Colon (tissue), 2 donors: ENCODE data around the gene POU3F1.

Experiments
- FAIRE-seq: peaks from 2 replicates; lab custom pipeline; 2012; peaks lifted over from hg19 to GRCh38; lab: Jason Lieb, UNC
- donor health status: control.
- donor health status: control.

The POU3F1 gene

GRCh38 chr1:38046333-38046883, at the start of gene POU3F1:
Gene POU3F1, minus strand, starts transcription at chr1:38046793. Its CDS starts 50 bp downstream, at chr1:38046743.
- FAIRE-seq: no peak

- FAIRE-seq: no peak
Observed at GRCh38 chr1:38095454-38095931, 48.9 kb upstream of the POU3F1 start.

- FAIRE-seq: no peak
Observed at GRCh38 chr1:38094711-38095290, 48.2 kb upstream of the POU3F1 start.

- FAIRE-seq: no peak
Observed at GRCh38 chr1:38093569-38094520, 47.3 kb upstream of the POU3F1 start.

GRCh38 chr1:38092256-38092655, 45.7 kb upstream of the POU3F1 start:
- FAIRE-seq: no peak

DNA sequence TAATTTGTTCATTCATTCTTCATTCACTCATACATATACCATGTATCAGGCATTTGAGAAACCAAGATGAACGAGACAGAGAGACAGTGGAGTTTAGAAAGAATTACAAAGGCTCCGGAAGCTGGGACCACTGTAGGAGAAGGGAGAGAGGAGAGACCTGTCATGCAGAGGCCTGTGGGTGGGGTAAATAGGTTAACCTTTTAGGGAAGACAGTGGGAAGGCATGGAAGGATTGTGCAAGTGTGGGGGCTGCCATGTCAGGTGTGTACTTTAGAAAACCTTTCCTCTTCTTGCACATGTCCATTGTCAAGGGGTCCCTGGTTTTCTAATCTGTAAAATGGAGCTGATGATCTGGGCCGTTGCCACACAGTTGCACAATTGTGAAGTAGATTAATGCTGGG, 44.2 kb upstream of the POU3F1 start:
- no peak for FAIRE-seq

- no peak for FAIRE-seq
Observed at GRCh38 chr1:38089712-38090360, 43.2 kb upstream of the POU3F1 start.

DNA sequence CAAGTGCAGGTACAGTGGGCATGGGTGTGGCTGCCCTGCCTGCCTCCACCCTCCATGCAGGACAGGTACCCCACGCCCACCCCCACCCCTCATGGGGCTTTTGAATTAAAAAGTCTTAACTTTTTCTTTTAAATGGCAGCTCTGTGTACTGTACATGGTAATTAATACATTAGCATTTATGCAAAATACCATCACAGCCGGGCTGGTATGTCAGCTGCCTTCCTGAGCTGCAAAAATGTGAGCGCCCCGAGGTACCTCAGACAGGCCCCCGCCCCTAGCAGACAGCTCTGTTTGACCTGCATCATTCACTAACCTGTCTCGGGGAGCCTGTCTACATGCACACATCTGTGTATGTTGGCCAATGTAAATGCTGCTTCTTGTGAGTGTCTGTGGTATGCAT, 42.2 kb upstream of the POU3F1 start:
- FAIRE-seq: no peak

DNA sequence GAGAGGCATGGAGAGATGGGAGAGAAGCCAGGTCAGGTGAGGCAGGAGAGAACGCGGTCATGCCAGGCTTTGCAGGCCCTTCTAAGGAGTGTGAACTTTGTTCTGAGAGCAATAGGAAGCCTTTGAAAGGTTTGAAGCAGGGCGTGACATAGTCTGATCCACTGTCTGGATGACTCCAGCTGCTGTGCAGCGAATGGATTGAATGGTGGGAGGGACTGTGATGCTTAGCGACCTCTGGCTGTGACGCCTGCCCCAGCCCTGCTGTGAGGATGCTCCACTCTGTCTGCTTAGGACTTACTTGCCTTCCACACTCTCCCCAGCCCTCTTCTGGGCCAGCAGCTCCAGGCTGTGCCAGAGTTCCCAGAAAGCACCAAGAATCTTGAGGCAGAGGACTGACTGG, 41.8 kb upstream of the POU3F1 start:
- FAIRE-seq: no peak

DNA sequence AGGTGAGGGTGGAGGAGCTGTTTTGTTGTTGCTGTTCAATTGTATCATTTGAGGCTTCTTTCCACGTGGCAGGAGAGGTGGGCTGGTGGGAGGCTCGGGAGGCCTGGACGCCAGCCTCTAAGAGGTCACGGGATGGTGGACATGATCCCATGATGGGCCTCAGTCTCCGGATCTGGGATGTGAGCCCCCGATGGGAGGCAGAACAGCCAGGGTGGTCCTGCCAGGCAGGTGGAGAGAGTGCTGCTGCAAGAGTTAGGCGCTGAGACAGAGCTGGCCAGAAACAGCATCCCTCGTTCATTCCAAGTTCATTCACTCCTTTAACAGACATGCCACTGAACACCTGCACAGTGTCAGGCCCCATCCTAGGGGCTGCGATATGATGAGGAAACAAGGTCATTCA, 41.1 kb upstream of the POU3F1 start:
- FAIRE-seq: no peak

DNA sequence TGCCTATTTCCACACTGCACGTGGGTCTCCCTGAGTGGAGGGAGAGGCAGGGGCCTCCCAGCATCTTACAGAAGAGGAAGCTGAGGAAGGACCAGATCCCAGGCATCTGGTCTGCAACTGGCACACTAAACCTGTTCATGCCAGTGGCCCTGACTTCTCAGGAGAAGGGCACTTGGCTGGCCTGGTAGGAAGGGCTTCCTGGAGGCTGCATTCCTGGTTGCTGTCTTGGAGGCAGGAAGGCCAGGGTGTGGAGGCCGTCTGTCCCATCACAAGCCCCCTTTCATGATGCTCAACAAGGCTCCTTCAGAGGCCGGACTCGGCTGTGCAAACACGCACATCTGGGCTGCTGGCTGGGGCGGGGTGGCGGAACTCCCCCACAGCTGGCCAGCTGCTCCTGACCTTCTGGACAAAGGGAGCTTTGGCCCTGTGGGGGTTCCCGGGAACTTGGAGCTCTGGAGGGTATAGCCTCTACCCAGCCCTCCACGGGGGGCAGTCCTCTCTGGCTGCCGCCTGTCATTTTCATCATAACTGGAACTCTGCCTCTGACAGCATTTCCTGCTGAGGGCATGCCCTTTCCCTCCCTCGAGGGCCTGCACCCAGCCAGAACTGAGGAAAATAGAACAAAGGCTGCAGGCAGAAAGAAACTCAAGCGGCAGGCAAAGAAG, 39.2 kb upstream of the POU3F1 start:
- no peak for FAIRE-seq

DNA sequence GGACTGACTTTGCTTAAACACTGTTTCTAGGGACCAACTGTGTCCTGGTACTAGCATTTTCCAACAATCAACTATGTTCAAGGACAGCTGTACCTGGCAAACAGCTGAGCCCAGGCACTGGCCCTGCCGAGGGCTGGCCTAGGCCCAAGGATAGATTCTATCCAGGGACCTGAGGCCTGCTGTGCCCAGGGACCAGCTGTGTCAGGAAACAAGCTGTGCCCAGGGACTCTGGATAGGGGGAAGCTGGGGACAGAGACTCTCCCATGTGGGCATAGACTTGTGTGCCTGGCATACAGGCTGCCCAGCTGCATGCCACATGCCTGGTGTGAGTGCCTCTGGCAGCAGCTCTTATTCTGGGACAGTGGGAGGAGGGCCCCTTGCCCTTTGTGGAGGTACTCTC, 38.1 kb upstream of the POU3F1 start:
- no peak for FAIRE-seq

- no peak for FAIRE-seq
Observed at GRCh38 chr1:38084113-38084512, 37.5 kb upstream of the POU3F1 start.

DNA sequence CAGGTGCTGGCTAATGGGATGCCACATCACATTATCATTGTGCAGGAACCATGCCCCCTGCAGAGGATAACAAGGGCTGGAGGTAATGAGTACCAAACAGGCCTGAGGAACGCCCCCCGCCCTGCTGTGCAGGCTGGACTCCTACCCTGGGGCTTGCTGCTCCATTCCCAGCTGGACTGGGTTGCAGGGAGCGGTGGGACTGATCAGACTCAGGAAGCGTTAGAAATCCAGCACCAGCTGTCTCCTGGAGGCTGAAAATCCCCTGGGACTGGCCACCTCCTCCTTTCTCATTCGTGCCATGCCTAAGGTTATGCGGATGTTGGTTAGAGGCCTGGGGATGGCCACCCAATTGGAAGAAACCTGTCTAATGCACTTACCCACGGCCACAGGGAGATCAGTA, 36.9 kb upstream of the POU3F1 start:
- FAIRE-seq: no peak

DNA sequence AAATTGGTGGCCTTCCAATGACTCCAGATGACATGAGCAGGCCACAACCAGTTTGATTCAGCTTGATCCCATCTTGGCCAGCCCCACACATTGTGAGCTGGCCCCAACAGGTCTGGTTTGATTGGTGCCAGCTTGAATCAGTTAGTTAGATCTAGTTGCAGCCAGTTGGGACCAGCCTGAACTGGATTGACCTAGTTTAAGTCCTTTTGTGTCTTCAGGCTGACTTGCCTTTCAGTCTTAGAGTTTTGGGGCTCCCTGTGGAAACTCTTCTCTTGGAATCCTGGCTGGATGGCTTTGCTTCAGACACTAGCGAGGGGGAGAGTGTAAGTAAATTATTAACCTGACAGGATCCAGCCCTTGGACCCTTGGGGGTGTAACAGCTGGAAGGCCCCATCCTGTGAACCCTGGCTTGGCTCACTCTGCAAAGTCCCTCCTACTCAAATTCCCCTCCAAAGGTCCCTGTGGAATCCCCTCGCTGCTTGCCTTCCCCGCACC, 36.2 kb upstream of the POU3F1 start:
- no peak for FAIRE-seq

DNA sequence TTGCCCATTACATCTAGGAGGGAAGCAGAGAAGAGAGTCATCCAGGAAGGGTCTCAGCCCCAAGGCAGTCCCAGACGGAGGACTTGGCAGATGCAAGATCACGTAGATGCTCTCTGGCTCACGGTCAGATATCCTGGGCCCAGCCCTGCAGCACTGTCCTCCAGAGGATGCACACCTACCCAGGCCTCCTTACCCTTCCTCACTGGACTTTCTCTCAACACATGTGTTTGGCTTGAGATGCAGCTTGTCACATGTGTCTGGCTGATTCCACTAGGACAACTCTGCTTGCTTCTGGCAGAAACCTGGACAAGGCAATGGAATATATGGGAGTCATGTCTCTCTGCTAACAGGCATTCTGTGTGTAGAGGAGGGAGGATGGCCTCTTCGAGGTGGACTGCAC, 32.4 kb upstream of the POU3F1 start:
- FAIRE-seq: no peak

DNA sequence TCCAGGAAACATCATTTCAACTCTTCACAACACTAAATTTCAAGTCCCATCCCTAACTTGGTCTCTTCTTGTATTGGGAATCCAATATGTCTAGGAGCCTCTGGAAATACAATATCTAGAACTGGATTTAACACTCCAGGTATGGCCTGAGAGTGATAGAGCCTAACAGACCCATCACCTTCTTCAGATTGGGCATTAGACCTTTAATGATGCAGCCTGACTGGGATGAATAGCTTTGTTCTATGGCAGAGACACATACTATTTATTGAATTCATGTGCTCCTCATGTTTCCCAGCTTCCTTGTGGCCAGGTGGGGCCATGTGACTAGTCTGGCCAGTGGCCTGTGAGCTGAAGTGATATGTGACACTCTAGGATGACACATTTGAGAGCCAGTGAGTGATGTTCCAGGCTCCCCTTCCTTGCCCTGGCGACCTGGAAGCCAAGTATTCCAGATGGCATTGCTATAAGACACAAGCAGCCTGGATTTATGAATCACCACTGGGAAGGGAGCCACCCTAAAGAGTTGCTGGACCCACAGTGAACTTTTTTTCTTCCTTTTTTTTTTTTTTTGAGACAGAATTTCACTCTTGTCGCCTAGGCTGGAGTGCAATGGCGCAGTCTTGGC, 31.0 kb upstream of the POU3F1 start:
- FAIRE-seq: no peak

GRCh38 chr1:38076455-38076854, 29.9 kb upstream of the POU3F1 start:
- no peak for FAIRE-seq

GRCh38 chr1:38076038-38076437, 29.4 kb upstream of the POU3F1 start:
- no peak for FAIRE-seq

- no peak for FAIRE-seq
Observed at GRCh38 chr1:38075191-38075590, 28.6 kb upstream of the POU3F1 start.

DNA sequence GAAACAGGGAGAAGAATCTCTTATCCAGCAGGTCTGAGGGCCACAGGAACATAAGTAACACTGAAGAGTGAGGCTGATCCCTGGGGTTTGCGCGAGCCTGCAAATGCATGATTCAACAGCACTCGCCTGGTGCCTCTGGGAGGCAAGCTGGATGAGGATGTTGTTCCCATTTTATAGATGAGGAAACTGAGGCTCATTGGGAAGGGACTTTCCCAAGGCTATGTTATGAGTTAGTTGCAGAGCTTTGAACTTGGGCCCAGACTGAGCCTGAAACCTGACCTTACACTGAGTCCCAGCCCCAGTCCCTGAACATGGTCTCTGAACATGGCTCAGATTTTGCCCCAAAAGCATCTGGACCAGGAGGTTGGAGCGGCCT, 27.7 kb upstream of the POU3F1 start:
- no peak for FAIRE-seq
